Measurements from ENCODE around the gene CRTC1. TPM values are rescaled to one million over a fixed set of nuclear protein-coding genes. Genes with fewer than 3 reads are reported as not detected.

The CRTC1 gene
- total RNA-seq, 1 donor from 2014 or later, result 1.4 TPM

- DNase-seq (ENCODE audit: low spot score), result no peak
Measured at GRCh38 chr19:18745012-18745735, 61.7 kb downstream of the CRTC1 start.

- DNase-seq (ENCODE audit: low spot score), result no peak
Measured at GRCh38 chr19:18745931-18746330, 62.5 kb downstream of the CRTC1 start.

DNA sequence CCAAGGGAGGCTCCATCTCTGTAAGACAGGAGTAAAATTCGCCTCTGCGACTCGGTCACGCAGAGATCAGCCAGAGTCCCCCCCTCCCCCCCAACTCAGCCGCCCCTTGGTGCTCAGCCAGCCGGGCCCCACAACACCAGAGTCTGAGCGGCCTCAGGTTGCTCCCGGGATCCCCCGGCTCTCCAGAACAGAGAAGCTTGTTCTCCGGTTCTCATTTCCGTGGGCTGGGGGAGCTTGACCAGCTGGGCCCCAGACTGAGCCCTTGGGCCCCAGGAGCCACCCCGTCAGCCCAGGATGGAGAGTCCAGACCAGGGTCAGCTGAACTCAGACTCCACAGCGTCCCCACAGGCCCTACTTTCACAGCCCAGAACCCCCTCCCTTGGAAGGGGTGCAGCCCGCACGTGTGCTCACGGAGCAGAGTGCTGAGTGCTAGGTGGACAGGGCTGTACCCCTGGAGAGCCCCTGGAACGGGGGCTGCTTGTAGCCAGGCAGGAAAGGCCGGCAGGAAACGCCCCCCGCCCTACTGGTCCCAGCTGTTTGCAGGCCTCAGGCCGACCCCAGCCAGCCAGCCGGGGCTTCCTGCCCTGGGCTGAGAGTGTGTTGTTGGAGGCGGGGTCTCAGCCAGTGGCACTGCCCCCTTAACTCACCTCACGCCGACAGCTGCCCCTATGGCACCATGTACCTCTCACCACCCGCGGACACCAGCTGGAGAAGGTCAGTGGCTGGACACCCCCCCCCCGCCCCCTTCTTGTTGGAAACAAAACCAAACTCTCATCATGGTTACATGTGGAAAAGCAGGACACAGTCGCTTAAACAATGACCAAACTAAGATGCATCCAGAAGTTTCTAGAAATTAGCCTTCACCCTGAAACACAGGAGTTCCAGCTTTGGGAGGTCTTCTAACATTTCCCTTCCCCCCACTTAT is 63.2 kb downstream of the CRTC1 start:
- no peak for DNase-seq (ENCODE audit: low spot score)

DNA sequence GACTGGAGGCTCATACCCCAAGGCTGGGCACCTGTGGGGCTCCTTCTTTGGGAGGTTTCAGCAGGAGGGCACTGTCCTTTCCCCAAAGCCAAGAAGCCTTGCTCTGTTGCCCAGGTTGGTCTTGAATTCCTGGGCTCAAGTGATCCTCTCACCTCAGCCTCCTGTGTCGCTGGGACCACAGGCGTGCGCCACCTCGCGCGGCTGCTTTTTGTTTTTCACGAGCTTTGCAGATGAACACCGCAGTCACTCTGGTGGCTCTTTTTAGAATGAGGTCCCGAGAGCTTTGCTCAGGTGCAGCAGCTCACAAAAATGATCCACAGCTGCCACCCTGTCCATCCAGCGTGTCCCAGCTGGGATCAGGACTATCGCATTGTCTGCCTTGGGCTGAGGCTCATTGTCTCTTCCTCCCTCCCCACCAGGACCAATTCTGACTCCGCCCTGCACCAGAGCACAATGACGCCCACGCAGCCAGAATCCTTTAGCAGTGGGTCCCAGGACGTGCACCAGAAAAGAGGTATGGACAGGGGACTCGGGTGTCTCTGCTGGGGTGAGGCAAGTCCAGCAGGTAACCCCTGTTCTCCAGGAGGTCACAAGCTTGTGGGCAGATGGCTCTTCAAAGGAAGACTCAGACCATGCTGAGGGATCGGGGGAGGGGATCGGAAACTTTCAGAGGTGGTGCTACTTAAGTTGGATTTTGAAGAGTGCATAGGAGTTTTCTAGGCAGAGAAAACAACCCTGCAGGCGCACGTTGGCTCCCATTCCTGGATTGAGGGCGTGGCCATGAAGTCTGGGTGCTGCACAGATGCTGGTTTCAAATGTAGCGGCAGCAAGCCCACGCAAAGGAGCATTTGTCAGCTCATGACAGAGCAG is 66.1 kb downstream of the CRTC1 start:
- DNase-seq (ENCODE audit: low spot score), result no peak

DNA sequence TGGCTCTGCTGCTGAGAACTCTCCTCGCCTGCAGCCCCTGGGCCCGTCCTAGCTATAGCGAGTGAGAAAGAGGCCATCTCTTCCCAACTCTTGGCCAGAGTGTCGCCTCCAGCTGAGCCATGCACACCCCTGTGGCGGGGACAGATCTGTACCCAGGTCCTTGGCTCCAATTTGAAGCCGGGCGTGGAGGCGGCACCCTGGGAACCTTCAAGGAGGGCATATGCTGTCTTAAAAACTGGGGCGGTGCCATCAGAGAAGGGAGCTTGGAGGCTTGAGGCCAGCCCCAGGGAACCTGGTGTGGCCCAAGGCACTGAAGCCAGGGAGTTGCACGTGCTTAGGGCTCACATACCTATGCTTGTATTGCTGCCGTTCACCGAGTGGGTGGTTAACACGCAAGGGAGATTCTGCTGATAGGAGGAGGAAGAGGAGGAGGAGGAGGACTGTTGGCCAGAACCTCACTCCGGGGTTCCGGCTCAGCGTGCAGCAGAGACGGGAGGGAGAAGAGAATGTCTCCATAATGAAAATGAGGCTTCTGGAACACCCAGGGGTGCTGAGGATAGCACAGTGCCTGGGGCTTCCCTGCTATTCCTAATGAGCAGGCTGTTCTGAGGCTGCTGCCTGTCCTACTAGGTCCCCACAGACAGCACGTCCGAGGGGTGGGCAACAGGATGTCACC is 67.0 kb downstream of the CRTC1 start:
- DNase-seq (ENCODE audit: low spot score), result no peak

- no peak for DNase-seq (ENCODE audit: low spot score)
Measured at GRCh38 chr19:18751571-18751970, 68.1 kb downstream of the CRTC1 start.

DNA sequence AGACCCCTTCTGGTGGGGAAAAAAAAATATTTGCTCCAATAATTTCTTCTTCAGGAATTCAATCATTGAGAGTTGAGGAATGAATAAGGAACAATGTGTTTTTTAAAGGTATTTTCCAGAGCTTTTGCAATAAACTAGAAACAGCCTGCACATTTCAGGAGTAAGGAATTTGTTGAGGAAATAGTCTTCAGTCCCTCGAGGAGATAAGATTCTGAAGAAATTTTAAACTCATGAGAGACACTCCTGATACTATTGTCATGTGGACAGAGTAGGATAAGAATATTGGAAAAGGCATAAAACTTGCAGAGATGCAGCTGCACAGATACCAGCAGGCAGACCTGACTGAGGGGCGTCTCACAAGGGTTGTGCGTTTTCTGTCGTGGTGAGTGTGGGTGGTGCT is 71.0 kb downstream of the CRTC1 start:
- no peak for DNase-seq (ENCODE audit: low spot score)

DNA sequence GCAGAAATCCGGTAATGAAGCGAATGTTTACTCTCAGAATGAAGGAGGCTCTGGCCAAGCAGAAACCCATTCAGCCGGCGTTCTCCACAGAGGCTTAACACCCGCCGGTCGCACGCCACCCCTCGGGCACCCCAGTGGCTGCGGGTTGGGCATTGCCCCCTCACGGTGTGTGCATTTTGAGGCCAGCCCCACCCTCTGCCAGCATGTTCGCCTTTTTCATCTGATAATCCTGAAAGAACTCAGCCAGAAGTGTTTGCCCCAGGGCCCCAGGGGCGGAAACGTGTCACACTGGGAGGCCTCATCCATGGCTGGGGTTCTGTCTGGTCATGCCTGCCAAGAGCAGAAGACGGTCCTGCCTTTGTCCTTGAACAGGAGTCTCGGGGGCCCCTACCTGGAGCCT is 73.4 kb downstream of the CRTC1 start:
- DNase-seq (ENCODE audit: low spot score), result peak; percentile 83

GRCh38 chr19:18759304-18759994 is 76.0 kb downstream of the CRTC1 start:
- peak; percentile 53 for DNase-seq (ENCODE audit: low spot score)

DNA sequence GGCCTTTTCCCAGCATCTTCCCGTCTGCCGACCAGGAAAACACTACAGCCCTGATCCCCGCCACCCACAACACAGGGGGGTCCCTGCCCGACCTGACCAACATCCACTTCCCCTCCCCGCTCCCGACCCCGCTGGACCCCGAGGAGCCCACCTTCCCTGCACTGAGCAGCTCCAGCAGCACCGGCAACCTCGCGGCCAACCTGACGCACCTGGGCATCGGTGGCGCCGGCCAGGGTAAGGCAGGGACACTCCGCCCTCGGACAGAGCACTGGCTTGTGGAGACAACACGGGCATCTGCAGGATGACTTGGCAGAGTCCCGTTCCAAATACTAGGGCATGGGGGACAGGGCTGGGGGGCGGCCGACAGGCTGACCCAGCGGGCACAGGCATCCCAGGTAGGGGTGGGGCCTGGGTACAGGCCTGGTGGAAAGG is 76.5 kb downstream of the CRTC1 start:
- DNase-seq (ENCODE audit: low spot score), result no peak

DNA sequence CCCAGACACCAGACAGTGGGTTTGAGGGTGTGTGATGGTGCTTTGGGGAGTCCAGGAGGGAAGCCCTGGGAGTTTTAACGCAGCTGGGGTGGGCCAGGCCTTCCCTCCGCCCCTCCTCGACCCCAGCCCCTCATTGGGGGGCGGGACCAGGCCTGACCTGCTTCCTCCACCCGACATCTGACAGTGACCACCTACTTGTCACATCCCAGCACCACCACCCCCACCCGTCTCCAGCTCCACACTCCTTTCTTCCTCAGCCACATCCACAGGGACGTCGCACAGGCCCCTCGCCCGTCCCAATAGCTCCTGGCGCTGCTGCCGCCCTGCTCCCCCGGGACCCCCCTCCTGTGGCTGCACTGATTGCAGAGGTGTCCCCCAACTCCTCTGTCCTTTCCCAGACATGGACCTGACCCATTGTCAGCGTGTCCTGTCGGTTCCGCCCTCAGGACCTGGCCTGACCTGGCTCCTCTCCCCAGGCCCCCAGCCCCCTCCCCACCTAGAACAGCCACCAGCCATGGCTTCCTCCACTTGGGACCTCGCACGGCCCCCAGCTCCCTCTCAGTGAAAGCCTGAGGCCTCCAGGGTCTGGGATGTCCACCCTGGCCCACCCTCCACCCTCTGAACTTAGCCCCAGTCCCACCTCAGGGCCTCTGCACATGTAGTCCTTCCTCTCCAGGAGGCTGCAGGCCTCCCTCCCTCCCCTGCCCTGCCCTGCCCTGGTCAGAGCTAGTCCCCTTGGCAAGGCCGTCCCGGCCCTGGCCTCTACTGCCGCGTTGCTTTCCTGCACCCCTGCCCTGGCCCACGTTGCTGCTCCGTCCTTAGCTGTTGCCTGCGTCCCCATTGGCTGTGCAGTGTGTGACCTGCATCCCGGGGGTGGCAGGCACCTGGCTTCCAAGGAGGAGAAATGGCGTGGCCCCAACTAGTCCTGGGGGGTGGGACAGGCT is 77.2 kb downstream of the CRTC1 start:
- no peak for DNase-seq (ENCODE audit: low spot score)

DNA sequence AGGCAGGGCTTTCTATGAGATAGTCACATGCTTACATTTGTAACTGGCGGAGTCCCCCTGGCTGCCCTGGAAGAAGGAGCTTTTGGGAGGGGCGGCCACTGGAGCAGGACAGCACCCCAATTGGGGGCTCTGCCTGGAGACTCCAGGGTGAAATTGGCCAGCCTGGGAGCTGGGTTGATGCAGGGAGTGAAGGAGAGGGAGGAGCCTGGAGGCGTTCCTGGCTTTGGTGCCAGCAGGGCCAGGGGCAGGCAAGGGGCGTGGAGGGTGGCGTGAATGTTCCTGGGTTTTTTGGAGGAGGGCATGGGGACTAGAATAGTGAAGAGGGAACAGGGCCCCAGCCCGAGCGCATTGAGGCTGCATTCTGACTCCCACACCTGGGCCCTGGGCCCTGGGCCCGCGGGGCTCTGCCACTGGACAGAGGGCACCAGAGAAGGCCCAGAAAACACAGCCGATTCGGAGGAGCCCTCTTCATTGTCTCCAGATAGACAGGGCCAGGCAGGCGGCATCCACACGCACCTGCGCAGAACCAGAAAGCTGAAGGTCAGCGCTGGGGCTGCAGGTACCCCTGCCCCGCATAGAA is 78.1 kb downstream of the CRTC1 start:
- DNase-seq (ENCODE audit: low spot score), result no peak

- peak; percentile 80 for DNase-seq (ENCODE audit: low spot score)
Measured at GRCh38 chr19:18762125-18763023, 78.9 kb downstream of the CRTC1 start.

- peak; percentile 52 for DNase-seq (ENCODE audit: low spot score)
Measured at GRCh38 chr19:18763674-18764590, 80.5 kb downstream of the CRTC1 start.

DNA sequence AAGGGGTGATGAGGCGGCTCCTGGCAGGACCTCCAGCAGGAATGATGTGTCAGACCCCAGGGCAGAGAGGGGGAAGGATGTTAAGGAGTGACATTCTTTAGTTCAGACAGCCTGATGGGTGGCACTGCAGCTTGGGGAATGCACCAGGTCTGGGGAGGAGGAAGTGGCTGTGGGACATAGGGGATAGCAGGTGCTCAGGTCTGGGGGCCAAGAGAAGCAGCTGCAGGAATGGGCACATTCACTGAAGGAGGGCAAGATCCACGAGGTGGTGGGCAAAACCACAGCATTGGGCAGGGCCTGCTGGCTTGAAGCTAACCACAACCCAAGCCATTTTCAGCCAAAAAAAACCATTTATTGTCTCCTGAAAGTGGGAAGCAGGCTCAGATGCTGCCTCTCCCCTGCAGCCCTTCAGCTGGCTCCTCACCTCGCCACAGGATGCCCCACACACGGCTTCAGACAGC is 81.1 kb downstream of the CRTC1 start:
- no peak for DNase-seq (ENCODE audit: low spot score)

DNA sequence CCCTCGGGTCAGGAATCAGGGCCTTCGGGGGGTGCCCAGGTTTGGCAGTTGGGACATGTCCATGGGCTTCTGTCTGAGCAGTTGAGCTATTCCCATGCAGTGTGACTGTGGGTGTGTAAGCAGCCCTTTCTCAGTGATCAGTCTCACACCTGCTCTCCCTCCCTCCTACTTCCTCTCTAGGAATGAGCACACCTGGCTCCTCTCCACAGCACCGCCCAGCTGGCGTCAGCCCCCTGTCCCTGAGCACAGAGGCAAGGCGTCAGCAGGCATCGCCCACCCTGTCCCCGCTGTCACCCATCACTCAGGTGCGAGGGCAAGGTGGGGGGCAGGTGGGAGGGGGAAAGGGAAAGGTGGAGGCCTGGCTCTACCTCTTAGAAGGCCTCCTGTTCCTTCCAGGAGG is 81.7 kb downstream of the CRTC1 start:
- DNase-seq (ENCODE audit: low spot score), result no peak
